HG03521 (cell line): Measurements from ENCODE around the gene TBATA.

Experiments used
- ATAC-seq: cut with Tn5 transposase; IDR thresholded peaks from one replicate; pipeline ENCODE4 v1.9.1; 2021; ENCODE audit warnings: mild to moderate bottlenecking, moderate library complexity; ENCODE audit not compliant: unreplicated experiment

The TBATA gene

GRCh38 chr10:70722820-70723424, 62.3 kb downstream of the TBATA start:
- no peak for ATAC-seq
